Measurements from ENCODE around the gene RIC1. TPM values are rescaled to one million over a fixed set of nuclear protein-coding genes. Genes with fewer than 3 reads are reported as not detected.

The RIC1 gene
- total and polyA plus RNA-seq, 2 of the 4 experiments (the other 2 are of a cell fraction): 28.8 to 76.9 TPM

GRCh38 chr9:5819174-5819573, 190.3 kb downstream of the RIC1 start:
- no peak for DNase-seq
- ATAC-seq (ENCODE audit: low read depth): no peak
- no peak overlapping the region for H3K4ac ChIP-seq (ENCODE audit: low read depth, low read length)
- H3K18ac ChIP-seq (ENCODE audit: low read depth, low read length): no peak overlapping the region
- dilution Hi-C loops (cut with HindIII; ENCODE audit: low sequenced_read_pairs, unreplicated experiment) (no loop called here), intact Hi-C loops (cut with micrococcal nuclease) (no loop called here), in situ Hi-C loops (cut with MboI; ENCODE audit: low sequenced_read_pairs) (no loop called here)
- H3K79me1 ChIP-seq (ENCODE audit: low read depth in 1 of 2, low read length in 2 of 2): no peaks in the 10 kb centered on the region
- no peak overlapping the region for H3K4me3 ChIP-seq (ENCODE audit: insufficient read depth, low read depth, low read length)
- no peaks in the 10 kb centered on the region for H4K20me1 ChIP-seq (ENCODE audit: insufficient read depth, low read length)
- H4K91ac ChIP-seq (ENCODE audit: insufficient read depth, low read depth, low read length): no peak overlapping the region
- no peaks in the 10 kb centered on the region for H3K9me1 ChIP-seq (ENCODE audit: insufficient read depth, low read length)
- peaks cover 1% of the 10 kb centered on the region; the same call in 1 of the 2 replicates for H3K36me3 ChIP-seq (ENCODE audit: control insufficient read depth, insufficient read depth, low read length)
- no peak overlapping the region for H4K8ac ChIP-seq (ENCODE audit: low read depth in 2 of 2, low read length in 2 of 2)
- no peak overlapping the region for H2AFZ ChIP-seq (replicated peaks; ENCODE audit: low read length, poor library complexity)
- no peak for TF ChIP-seq SMC3 (IDR thresholded peaks at IDR 0.05; ENCODE audit: low read depth, low read length)
- no peak for TF ChIP-seq CHD1 (IDR thresholded peaks at IDR 0.05; ENCODE audit: low read depth, low read length)
- no peak for TF ChIP-seq RFX5 (IDR thresholded peaks at IDR 0.05; ENCODE audit: low read depth, low read length)
- no peak for TF ChIP-seq USF2 (IDR thresholded peaks at IDR 0.05; ENCODE audit: low read depth, low read length)
- TF ChIP-seq MXI1 (IDR thresholded peaks at IDR 0.05; ENCODE audit: borderline replicate concordance, low read depth, low read length): no peak
- TF ChIP-seq FOS (IDR thresholded peaks at IDR 0.05; ENCODE audit: low read depth, low read length): no peak
- TF ChIP-seq BHLHE40 (IDR thresholded peaks at IDR 0.05; ENCODE audit: low read depth, low read length): no peak
- TF ChIP-seq ELK1 (IDR thresholded peaks at IDR 0.05; ENCODE audit: borderline replicate concordance, low read depth, low read length): no peak
- no peak for TF ChIP-seq CTCF (conservative IDR thresholded peaks at IDR 0.05; ENCODE audit: low read depth, low read length)
- TF ChIP-seq CEBPB (IDR thresholded peaks at IDR 0.05; ENCODE audit: low read depth, low read length): no peak
- no peak for TF ChIP-seq MAZ (IDR thresholded peaks at IDR 0.05; ENCODE audit: borderline replicate concordance, low read depth, low read length)
- TF ChIP-seq MAFK (IDR thresholded peaks at IDR 0.05; ENCODE audit: low read depth, low read length): no peak
- no peak overlapping the region for H3K27ac ChIP-seq (ENCODE audit: insufficient read depth, low read length)
- H3K4me1 ChIP-seq (ENCODE audit: control insufficient read depth, insufficient read depth, low read length): no peaks in the 10 kb centered on the region
- no peak overlapping the region for H3K9ac ChIP-seq (ENCODE audit: low read depth, low read length)
- H2AK5ac ChIP-seq (ENCODE audit: low read depth, low read length): no peak overlapping the region
- H2BK120ac ChIP-seq (ENCODE audit: low read depth, low read length): no peak overlapping the region
- BruUV-seq (replicated peaks): no TSS peak
- H2BK15ac ChIP-seq (ENCODE audit: low read depth, low read length): no peak overlapping the region
- POLR2A ChIA-PET (ENCODE audit: unreplicated experiment): no interaction called here
- no peak overlapping the region for H2BK5ac ChIP-seq (ENCODE audit: low read depth, low read length, poor library complexity, severe bottlenecking)
- H2AK9ac ChIP-seq (replicated peaks; ENCODE audit: low read depth, low read length, poor library complexity): no peak overlapping the region
- H3K27me3 ChIP-seq (ENCODE audit: control insufficient read depth, insufficient read depth, low read length): no peaks in the 10 kb centered on the region
- H4K5ac ChIP-seq (ENCODE audit: low read depth, low read length): no peak overlapping the region
- no peak overlapping the region for H3K23ac ChIP-seq (ENCODE audit: low read depth, low read length)
- H3K4me2 ChIP-seq (ENCODE audit: low read depth, low read length): no peak overlapping the region
- H3K56ac ChIP-seq (ENCODE audit: extremely low read depth, insufficient read depth, low read length): no peak overlapping the region
- no peak overlapping the region for H3K14ac ChIP-seq (replicated peaks; ENCODE audit: low read depth, low read length)
- CTCF ChIA-PET: interaction anchor here (0.7 kb wide), 1 partner anchor 11 kb away, joined by 4 read pairs; no protein-coding TSS in a partner anchor
- WGBS, 2 experiments (ENCODE audit: extremely low coverage in 2 of 2, insufficient read length in 1 of 2): no CpG with 5 or more reads among the region's 6 CpGs
- no peak overlapping the region for H2BK20ac ChIP-seq (ENCODE audit: low read depth, low read length)
- no peaks in the 10 kb centered on the region for H3K9me3 ChIP-seq (ENCODE audit: control insufficient read depth, insufficient read depth, low read length)
